Nephron (organoid): ENCODE data around the gene MAIP1.

Experiments
- H3K27ac Mint-ChIP-seq, 3 experiments: 2 replicates each; pipeline ENCODE4 v1.8.0; 2020; ENCODE audit warnings: mixed read lengths in 3 of 3, mild to moderate bottlenecking in 2 of 3, moderate library complexity in 1 of 3
- H3K27me3 Mint-ChIP-seq: 2 replicates; pipeline ENCODE4 v1.8.0; 2021; ENCODE audit warnings: low read depth, mild to moderate bottlenecking, moderate library complexity, mixed read lengths
- H3K36me3 Mint-ChIP-seq: 2 replicates; pipeline ENCODE4 v1.8.0; 2020; ENCODE audit warnings: low read depth, mixed read lengths
- H3K4me1 Mint-ChIP-seq: 2 replicates; pipeline ENCODE4 v1.8.0; 2020; ENCODE audit warnings: mixed read lengths
- H3K4me3 Mint-ChIP-seq, 3 experiments: 2 replicates each; pipeline ENCODE4 v1.8.0; 2020; ENCODE audit warnings: mild to moderate bottlenecking in 3 of 3, mixed read lengths in 3 of 3, moderate library complexity in 2 of 3
- H3K9me3 Mint-ChIP-seq: 2 replicates; pipeline ENCODE4 v1.8.0; 2020; ENCODE audit warnings: mixed read lengths
- TF ChIP-seq, protein P1 (sequence below), 3 experiments: fragments of 200-600 bp; sonication (generic); IDR thresholded peaks; one replicate each; pipeline ENCODE4 v1.5.0; 2021; ENCODE audit warnings: antibody characterized with exemption in 3 of 3; ENCODE audit not compliant: unreplicated experiment in 3 of 3

MAIP1 gene

DNA sequence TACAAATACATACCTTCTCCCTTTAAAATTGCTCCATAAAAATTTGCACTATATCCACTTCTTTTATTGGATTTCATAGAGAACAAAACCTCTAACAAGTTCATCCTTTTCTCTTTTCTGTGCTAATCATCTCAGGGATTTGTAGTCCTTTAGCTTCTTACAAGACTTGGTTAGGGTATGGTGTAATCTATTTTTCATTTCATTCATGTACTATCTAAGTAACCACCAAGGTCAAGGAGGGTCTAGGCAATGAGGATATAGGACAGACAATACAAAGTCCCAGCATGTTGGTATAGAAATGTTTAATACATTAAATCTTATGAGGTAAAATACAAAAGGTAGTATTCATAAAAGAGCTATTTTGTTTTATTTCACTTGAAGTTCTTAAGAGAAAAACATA is 26.8 kb upstream of the MAIP1 start:
- Mint-ChIP-seq H3K9me3 (no peaks in the 10 kb centered on the region), H3K4me1 (peaks cover 6% of the 10 kb centered on the region), H3K4me3 (no peak overlapping the region), H3K36me3 (peaks cover 48% of the 10 kb centered on the region), H3K27me3 (no peaks in the 10 kb centered on the region), H3K27ac (no peak overlapping the region)
- TF ChIP-seq, protein P1, sequence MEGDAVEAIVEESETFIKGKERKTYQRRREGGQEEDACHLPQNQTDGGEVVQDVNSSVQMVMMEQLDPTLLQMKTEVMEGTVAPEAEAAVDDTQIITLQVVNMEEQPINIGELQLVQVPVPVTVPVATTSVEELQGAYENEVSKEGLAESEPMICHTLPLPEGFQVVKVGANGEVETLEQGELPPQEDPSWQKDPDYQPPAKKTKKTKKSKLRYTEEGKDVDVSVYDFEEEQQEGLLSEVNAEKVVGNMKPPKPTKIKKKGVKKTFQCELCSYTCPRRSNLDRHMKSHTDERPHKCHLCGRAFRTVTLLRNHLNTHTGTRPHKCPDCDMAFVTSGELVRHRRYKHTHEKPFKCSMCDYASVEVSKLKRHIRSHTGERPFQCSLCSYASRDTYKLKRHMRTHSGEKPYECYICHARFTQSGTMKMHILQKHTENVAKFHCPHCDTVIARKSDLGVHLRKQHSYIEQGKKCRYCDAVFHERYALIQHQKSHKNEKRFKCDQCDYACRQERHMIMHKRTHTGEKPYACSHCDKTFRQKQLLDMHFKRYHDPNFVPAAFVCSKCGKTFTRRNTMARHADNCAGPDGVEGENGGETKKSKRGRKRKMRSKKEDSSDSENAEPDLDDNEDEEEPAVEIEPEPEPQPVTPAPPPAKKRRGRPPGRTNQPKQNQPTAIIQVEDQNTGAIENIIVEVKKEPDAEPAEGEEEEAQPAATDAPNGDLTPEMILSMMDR (IDR thresholded peaks at IDR 0.05; ENCODE audit: unreplicated experiment in 3 of 3) = no peak

GRCh38 chr2:199929262-199929661 is 26.1 kb upstream of the MAIP1 start:
- Mint-ChIP-seq H3K4me3 (no peak overlapping the region), H3K9me3 (no peaks in the 10 kb centered on the region), H3K27ac (no peak overlapping the region), H3K27me3 (no peaks in the 10 kb centered on the region), H3K4me1 (peaks cover 6% of the 10 kb centered on the region), H3K36me3 (peaks cover 48% of the 10 kb centered on the region)
- TF ChIP-seq, protein P1 (IDR thresholded peaks at IDR 0.05; ENCODE audit: unreplicated experiment in 3 of 3) = no peak

DNA sequence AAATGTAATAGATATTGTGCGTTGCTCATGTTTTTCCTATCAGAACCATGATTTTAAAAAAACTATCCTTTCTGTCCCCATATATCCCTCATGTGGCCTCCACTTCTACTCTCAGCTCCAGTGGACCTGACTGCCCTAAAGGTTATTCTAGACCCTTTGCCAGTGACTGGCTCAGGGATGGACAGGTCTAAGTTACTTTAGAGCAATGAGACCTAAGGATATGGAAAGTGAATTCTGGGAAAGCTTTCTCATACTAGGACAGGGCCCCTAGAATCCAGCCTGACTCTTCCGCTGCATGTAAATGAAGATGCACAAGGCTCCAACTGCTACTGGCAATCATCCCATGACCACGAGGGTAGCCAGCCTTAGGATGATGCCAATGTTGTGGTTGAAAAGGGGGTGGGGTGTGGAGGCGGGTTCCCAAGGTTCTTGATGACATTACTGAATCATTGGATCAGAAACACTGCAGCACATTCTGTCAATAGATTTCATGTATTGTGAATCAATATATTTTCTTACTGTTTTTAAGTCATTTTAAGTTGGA is 23.0 kb upstream of the MAIP1 start:
- TF ChIP-seq, protein P1 (IDR thresholded peaks at IDR 0.05; ENCODE audit: unreplicated experiment in 3 of 3) = no peak
- Mint-ChIP-seq H3K27me3 (no peaks in the 10 kb centered on the region), H3K27ac (no peak overlapping the region), H3K9me3 (no peaks in the 10 kb centered on the region), H3K36me3 (peaks cover 49% of the 10 kb centered on the region), H3K4me3 (no peak overlapping the region), H3K4me1 (no peaks in the 10 kb centered on the region)

DNA sequence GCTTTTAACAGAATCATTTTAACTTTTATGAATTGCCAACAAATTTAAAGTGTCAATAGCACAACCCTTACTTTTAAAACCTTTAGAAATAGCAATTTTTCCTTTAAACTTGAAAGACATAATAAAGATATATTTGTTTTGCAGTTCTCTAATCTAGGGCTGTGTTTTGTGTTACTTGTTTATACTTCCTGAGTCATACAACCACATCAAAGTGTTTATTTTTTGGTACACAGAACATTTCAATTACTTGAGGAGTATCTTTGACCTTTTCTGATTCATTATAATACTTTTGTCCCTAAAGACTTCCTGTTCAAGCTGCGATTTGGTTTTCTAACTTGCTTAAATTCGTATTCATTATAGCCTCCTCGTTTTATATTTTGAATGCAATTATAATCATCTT is 21.9 kb upstream of the MAIP1 start:
- H3K4me3 Mint-ChIP-seq = no peak overlapping the region
- H3K4me1 Mint-ChIP-seq = no peaks in the 10 kb centered on the region
- H3K27ac Mint-ChIP-seq = no peak overlapping the region
- TF ChIP-seq, protein P1 (IDR thresholded peaks at IDR 0.05; ENCODE audit: unreplicated experiment in 3 of 3) = no peak
- no peaks in the 10 kb centered on the region for H3K27me3 Mint-ChIP-seq
- peaks cover 52% of the 10 kb centered on the region for H3K36me3 Mint-ChIP-seq
- no peaks in the 10 kb centered on the region for H3K9me3 Mint-ChIP-seq

GRCh38 chr2:199936554-199936953 is 18.8 kb upstream of the MAIP1 start:
- peaks cover 41% of the 10 kb centered on the region for H3K36me3 Mint-ChIP-seq
- H3K4me1 Mint-ChIP-seq = no peaks in the 10 kb centered on the region
- H3K9me3 Mint-ChIP-seq = no peaks in the 10 kb centered on the region
- TF ChIP-seq, protein P1 (IDR thresholded peaks at IDR 0.05; ENCODE audit: unreplicated experiment in 3 of 3) = no peak
- H3K27me3 Mint-ChIP-seq = no peaks in the 10 kb centered on the region
- H3K27ac Mint-ChIP-seq = peak overlapping the region; percentile 70 to 88 (median 72)
- H3K4me3 Mint-ChIP-seq = peak overlapping the region in 2 of 3 experiments; percentile 3 to 31

GRCh38 chr2:199940373-199940772 is 15.0 kb upstream of the MAIP1 start:
- H3K4me3 Mint-ChIP-seq = no peak overlapping the region
- peaks cover 47% of the 10 kb centered on the region for H3K36me3 Mint-ChIP-seq
- no peak overlapping the region for H3K27ac Mint-ChIP-seq
- TF ChIP-seq, protein P1 (IDR thresholded peaks at IDR 0.05; ENCODE audit: unreplicated experiment in 3 of 3) = peak in 1 of 3 experiments; percentile 46
- H3K27me3 Mint-ChIP-seq = no peaks in the 10 kb centered on the region
- H3K4me1 Mint-ChIP-seq = no peaks in the 10 kb centered on the region
- H3K9me3 Mint-ChIP-seq = no peaks in the 10 kb centered on the region
